ENCODE data around the gene TNKS2. TPM values are rescaled to one million over a fixed set of nuclear protein-coding genes. Genes with fewer than 3 reads are reported as not detected.

Gene TNKS2
- total RNA-seq, 3 donors from 2014 or later = 48.2 to 65.4 (median 50.8) TPM

DNA sequence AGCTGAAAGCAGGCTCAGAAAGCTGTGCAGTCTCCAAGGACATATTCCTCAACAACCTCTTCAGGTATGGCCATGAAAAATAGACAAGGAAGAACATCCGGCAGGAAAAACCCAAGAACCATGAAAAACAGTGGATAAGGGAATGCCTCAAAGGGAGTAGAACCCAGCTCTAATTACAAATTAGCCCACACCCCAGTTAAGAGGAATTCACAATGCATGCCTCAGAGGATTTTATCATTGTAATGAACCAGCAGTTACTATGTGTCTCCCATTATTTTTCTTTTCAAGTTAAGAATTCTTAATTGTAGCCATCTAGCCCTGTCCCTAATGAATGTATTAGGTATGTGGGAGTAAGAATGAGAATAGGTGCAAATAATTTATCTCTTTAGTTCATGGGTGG is 19.7 kb upstream of the TNKS2 start:
- H3K4me1 ChIP-seq = no peaks in the 10 kb centered on the region
- no peak overlapping the region for H3K4me3 ChIP-seq
- DNase-seq (ENCODE audit: low spot score in 2 of 2) = no peak
- intact Hi-C loops (cut with DNase I; ENCODE audit: low total_unique reads) = no loop called here
- H3K9me3 ChIP-seq = no peaks in the 10 kb centered on the region
- TF ChIP-seq, protein P1, sequence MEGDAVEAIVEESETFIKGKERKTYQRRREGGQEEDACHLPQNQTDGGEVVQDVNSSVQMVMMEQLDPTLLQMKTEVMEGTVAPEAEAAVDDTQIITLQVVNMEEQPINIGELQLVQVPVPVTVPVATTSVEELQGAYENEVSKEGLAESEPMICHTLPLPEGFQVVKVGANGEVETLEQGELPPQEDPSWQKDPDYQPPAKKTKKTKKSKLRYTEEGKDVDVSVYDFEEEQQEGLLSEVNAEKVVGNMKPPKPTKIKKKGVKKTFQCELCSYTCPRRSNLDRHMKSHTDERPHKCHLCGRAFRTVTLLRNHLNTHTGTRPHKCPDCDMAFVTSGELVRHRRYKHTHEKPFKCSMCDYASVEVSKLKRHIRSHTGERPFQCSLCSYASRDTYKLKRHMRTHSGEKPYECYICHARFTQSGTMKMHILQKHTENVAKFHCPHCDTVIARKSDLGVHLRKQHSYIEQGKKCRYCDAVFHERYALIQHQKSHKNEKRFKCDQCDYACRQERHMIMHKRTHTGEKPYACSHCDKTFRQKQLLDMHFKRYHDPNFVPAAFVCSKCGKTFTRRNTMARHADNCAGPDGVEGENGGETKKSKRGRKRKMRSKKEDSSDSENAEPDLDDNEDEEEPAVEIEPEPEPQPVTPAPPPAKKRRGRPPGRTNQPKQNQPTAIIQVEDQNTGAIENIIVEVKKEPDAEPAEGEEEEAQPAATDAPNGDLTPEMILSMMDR (IDR thresholded peaks at IDR 0.05) = no peak
- TF ChIP-seq POLR2A (IDR thresholded peaks at IDR 0.05) = no peak
- no peak for TF ChIP-seq POLR2AphosphoS5 (IDR thresholded peaks at IDR 0.05)
- no peaks in the 10 kb centered on the region for H3K27me3 ChIP-seq
- H3K27ac ChIP-seq = no peak overlapping the region
- no peaks in the 10 kb centered on the region for H3K36me3 ChIP-seq

DNA sequence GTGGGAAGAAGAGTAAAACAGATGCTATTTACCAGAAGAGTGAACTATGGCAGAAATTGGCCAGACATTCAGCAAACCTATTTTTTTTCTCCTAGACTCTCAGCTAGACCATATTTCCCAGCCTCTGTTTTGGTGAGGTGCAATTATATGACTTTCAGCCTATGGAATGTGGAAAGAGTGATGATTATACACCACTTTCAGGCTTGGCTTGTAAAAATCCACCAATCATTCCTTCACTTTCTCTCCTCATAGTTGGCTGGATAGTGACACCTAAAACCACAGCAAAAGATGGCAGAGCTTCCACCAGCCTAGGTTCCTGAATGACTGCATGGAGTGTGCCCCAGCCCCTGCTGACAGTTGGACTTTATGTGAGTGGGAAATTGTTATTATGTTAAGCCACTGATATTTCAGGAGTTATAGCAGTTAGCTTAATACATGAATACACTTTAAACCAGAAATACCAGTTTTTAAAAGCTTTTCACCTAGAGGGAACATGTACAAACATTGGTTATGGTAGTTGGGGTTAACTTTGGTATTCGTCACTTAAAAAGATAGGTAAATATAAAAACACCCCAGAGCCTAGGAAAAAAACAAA is 19.1 kb upstream of the TNKS2 start:
- Histone ChIP-seq H3K4me3 (no peak overlapping the region), H3K36me3 (no peaks in the 10 kb centered on the region), H3K27me3 (no peaks in the 10 kb centered on the region), H3K9me3 (no peaks in the 10 kb centered on the region), H3K4me1 (no peaks in the 10 kb centered on the region), H3K27ac (no peak overlapping the region)
- no peak for TF ChIP-seq POLR2A (IDR thresholded peaks at IDR 0.05)
- TF ChIP-seq, protein P1 (IDR thresholded peaks at IDR 0.05) = no peak
- no peak for TF ChIP-seq POLR2AphosphoS5 (IDR thresholded peaks at IDR 0.05)
- intact Hi-C loops (cut with DNase I; ENCODE audit: low total_unique reads) = no loop called here
- no peak for DNase-seq (ENCODE audit: low spot score in 2 of 2)

- Histone ChIP-seq H3K27me3 (no peaks in the 10 kb centered on the region), H3K27ac (no peak overlapping the region), H3K36me3 (no peaks in the 10 kb centered on the region), H3K4me1 (no peaks in the 10 kb centered on the region), H3K4me3 (no peak overlapping the region), H3K9me3 (no peaks in the 10 kb centered on the region)
- TF ChIP-seq, protein P1 (IDR thresholded peaks at IDR 0.05) = no peak
- TF ChIP-seq POLR2AphosphoS5 (IDR thresholded peaks at IDR 0.05) (no peak), POLR2A (IDR thresholded peaks at IDR 0.05) (no peak)
- intact Hi-C loops (cut with DNase I; ENCODE audit: low total_unique reads) = loop anchor here (10.0 kb wide), 1 partner anchor 382 kb away; no protein-coding TSS in a partner anchor
- DNase-seq (ENCODE audit: low spot score in 2 of 2) = no peak
Observed at GRCh38 chr10:91782539-91782938, 15.7 kb upstream of the TNKS2 start.

GRCh38 chr10:91785830-91786229 is 12.4 kb upstream of the TNKS2 start:
- TF ChIP-seq POLR2A (IDR thresholded peaks at IDR 0.05) (no peak), POLR2AphosphoS5 (IDR thresholded peaks at IDR 0.05) (no peak)
- TF ChIP-seq, protein P1 (IDR thresholded peaks at IDR 0.05) = no peak
- no peaks in the 10 kb centered on the region for H3K9me3 ChIP-seq
- no peak for DNase-seq (ENCODE audit: low spot score in 2 of 2)
- no peaks in the 10 kb centered on the region for H3K36me3 ChIP-seq
- H3K4me1 ChIP-seq = no peaks in the 10 kb centered on the region
- no peak overlapping the region for H3K4me3 ChIP-seq
- no peak overlapping the region for H3K27ac ChIP-seq
- no peaks in the 10 kb centered on the region for H3K27me3 ChIP-seq
- intact Hi-C loops (cut with DNase I; ENCODE audit: low total_unique reads) = loop anchor here (10.0 kb wide), 1 partner anchor 379 kb away; no protein-coding TSS in a partner anchor

DNA sequence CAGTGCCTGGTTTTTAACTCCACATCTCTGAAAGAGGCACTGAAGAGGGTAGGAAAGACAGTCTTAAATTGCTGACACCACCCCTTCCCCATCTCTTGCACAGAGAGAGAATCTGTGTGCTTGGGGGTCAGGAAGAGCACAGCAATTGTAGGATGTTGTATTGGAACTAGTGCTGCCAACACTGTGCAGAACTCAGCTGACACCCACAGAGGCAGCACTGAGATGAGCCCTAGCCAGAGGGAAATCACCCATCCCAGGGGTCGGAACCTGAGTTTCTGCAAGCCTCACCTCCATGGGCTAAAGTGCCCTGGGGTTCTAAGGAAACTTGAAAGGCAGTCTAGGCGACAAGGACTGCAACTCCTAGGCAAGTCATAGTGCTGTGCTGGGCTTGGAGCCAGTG is 11.0 kb upstream of the TNKS2 start:
- TF ChIP-seq POLR2AphosphoS5 (IDR thresholded peaks at IDR 0.05) = no peak
- no peak for TF ChIP-seq POLR2A (IDR thresholded peaks at IDR 0.05)
- TF ChIP-seq, protein P1 (IDR thresholded peaks at IDR 0.05) = no peak
- no peaks in the 10 kb centered on the region for H3K4me1 ChIP-seq
- H3K36me3 ChIP-seq = no peaks in the 10 kb centered on the region
- H3K9me3 ChIP-seq = no peaks in the 10 kb centered on the region
- H3K27ac ChIP-seq = no peak overlapping the region
- no peak for DNase-seq (ENCODE audit: low spot score in 2 of 2)
- intact Hi-C loops (cut with DNase I; ENCODE audit: low total_unique reads) = loop anchor here (10.0 kb wide), 1 partner anchor 378 kb away; no protein-coding TSS in a partner anchor
- H3K27me3 ChIP-seq = no peaks in the 10 kb centered on the region
- no peak overlapping the region for H3K4me3 ChIP-seq

Data from breast epithelium (tissue), 4 donors.